Ascending aorta (tissue), 2 donors: Measurements from ENCODE around the gene MARK1. TPM values are rescaled to one million over a fixed set of nuclear protein-coding genes. Genes with fewer than 3 reads are reported as not detected.

ENCODE experiments used
- DNase-seq, 2 donors: peaks; one replicate each; pipeline ENCODE4 v3.0.0-alpha.2; 2019; ENCODE audit warnings: low spot score in 2 of 2
- H3K27ac ChIP-seq, 2 donors: fragments of 200-600 bp; sonication (generic); one replicate each; pipeline ENCODE4 v1.5.1; 2016 to 2017; ENCODE audit warnings: mild to moderate bottlenecking in 1 of 2
- H3K27me3 ChIP-seq: fragments of 200-600 bp; sonication (generic); one replicate; pipeline ENCODE4 v1.5.1; 2017
- H3K36me3 ChIP-seq, 2 donors: fragments of 200-600 bp; sonication (generic); one replicate each; pipeline ENCODE4 v1.5.1; 2016
- H3K4me1 ChIP-seq, 2 donors: fragments of 200-600 bp; sonication (generic); one replicate each; pipeline ENCODE4 v1.5.1; 2016 to 2017; ENCODE audit warnings: mild to moderate bottlenecking in 1 of 2
- H3K4me3 ChIP-seq, 2 donors: fragments of 200-600 bp; sonication (generic); one replicate each; pipeline ENCODE4 v1.5.1; 2016 to 2017; ENCODE audit warnings: mild to moderate bottlenecking in 1 of 2
- H3K9me3 ChIP-seq, 2 donors: fragments of 200-600 bp; sonication (generic); one replicate each; pipeline ENCODE4 v1.5.1; 2016
- intact Hi-C: fragments of 100-400 bp; cut with DNase I; formaldehyde crosslinking; loops from one replicate; pipeline ENCODE4 v1.15.1; 2023
- total RNA-seq: library from RNA; depleted of rRNA; stranded (reverse); fragments of >200 nt; gene quantifications from one replicate; pipeline ENCODE4 v1.1.0, GENCODE V29; 2016
- TF ChIP-seq, protein P1 (sequence below), 3 experiments: fragments of 200-600 bp in 2 of 3; fragments of 450-650 bp in 1 of 3; sonication (generic) in 2 of 3; IDR thresholded peaks; one replicate each; pipeline ENCODE4 v1.5.1; 2016 to 2019; ENCODE audit warnings: antibody characterized with exemption in 3 of 3, mild to moderate bottlenecking in 1 of 3, moderate library complexity in 1 of 3

MARK1 gene
- total RNA-seq, 1 donor from 2014 or later = 11.6 TPM

DNA sequence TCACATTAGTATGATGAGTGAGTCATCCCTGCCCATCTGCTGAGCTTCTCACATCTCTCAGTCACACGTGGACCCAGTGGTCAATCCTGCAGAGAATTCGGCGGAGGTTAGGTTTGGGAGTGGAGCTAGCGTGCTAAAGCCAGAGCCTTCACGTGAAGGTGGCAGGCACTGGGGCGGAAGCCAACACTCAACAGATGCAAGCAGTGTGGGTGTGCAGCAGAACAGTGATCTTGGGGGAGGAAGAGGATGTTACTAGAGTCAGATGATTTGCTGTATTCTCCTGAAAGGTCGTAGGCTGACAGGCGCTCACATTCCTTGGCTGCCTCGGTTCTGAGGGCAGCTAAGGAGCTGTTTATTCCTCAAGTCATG is 168.9 kb downstream of the MARK1 start:
- intact Hi-C loops = no loop called here

DNA sequence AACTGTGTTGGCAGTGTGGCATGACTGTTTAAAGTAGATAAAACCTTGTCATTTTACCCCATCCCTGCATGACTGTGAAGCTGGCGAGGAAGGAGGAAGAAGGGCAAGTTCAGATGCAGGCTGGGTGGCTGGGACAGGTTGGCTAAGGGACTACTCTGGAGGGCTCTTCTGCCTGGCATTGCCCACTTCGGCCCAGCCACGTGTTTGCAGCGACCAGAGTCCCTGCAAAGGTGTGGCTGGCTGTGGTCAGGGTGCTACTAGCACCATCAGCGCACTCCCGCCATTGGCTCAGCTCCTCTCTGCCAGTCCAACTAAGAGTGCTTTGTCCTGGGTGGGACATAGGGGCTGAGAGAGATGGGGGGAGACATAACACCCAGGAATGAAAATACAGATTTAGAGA is 169.4 kb downstream of the MARK1 start:
- no peak for DNase-seq
- intact Hi-C loops = no loop called here

More for the DNA sequence above, 168.9 kb downstream of the MARK1 start:
- TF ChIP-seq, protein P1, sequence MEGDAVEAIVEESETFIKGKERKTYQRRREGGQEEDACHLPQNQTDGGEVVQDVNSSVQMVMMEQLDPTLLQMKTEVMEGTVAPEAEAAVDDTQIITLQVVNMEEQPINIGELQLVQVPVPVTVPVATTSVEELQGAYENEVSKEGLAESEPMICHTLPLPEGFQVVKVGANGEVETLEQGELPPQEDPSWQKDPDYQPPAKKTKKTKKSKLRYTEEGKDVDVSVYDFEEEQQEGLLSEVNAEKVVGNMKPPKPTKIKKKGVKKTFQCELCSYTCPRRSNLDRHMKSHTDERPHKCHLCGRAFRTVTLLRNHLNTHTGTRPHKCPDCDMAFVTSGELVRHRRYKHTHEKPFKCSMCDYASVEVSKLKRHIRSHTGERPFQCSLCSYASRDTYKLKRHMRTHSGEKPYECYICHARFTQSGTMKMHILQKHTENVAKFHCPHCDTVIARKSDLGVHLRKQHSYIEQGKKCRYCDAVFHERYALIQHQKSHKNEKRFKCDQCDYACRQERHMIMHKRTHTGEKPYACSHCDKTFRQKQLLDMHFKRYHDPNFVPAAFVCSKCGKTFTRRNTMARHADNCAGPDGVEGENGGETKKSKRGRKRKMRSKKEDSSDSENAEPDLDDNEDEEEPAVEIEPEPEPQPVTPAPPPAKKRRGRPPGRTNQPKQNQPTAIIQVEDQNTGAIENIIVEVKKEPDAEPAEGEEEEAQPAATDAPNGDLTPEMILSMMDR (IDR thresholded peaks at IDR 0.05) = no peak
- Histone ChIP-seq H3K9me3 (no peaks in the 10 kb centered on the region), H3K4me3 (no peak overlapping the region), H3K27ac (no peak overlapping the region), H3K36me3 (peaks cover 0 to 4% of the 10 kb centered on the region in 2 donors), H3K4me1 (no peaks in the 10 kb centered on the region), H3K27me3 (no peaks in the 10 kb centered on the region)
- DNase-seq = peak in 1 of 2 donors; percentile 15

DNA sequence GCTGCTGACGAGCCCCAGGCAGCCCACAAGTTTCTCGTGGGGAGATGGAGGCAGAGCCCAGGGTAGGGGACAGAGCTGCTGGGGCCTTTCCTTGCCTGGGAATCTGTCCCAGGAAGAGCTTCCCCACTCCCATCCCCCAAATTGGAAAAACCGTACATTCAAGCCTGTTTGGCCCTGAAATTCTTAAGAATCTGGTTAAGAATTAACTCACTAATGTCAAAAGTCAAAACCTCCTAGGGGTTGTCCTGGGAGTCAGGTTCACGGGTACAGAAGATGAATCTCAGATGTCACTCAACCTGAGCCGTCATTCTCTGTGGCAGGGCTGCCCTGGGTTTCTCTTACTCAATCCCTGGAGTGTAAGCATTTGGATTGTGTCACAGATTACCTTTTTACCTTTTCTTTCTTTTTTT is 170.7 kb downstream of the MARK1 start:
- Histone ChIP-seq H3K9me3 (no peaks in the 10 kb centered on the region), H3K27me3 (no peaks in the 10 kb centered on the region), H3K27ac (no peak overlapping the region), H3K4me1 (no peaks in the 10 kb centered on the region), H3K4me3 (no peak overlapping the region), H3K36me3 (peaks cover 0 to 4% of the 10 kb centered on the region in 2 donors)
- DNase-seq = no peak
- intact Hi-C loops = no loop called here
- TF ChIP-seq, protein P1 (IDR thresholded peaks at IDR 0.05) = no peak

More for the DNA sequence above, 169.4 kb downstream of the MARK1 start:
- TF ChIP-seq, protein P1 (IDR thresholded peaks at IDR 0.05) = no peak
- no peak overlapping the region for H3K27ac ChIP-seq
- H3K4me1 ChIP-seq = no peaks in the 10 kb centered on the region
- no peaks in the 10 kb centered on the region for H3K9me3 ChIP-seq
- no peaks in the 10 kb centered on the region for H3K27me3 ChIP-seq
- H3K36me3 ChIP-seq = peaks cover 0 to 4% of the 10 kb centered on the region in 2 donors
- H3K4me3 ChIP-seq = no peak overlapping the region

DNA sequence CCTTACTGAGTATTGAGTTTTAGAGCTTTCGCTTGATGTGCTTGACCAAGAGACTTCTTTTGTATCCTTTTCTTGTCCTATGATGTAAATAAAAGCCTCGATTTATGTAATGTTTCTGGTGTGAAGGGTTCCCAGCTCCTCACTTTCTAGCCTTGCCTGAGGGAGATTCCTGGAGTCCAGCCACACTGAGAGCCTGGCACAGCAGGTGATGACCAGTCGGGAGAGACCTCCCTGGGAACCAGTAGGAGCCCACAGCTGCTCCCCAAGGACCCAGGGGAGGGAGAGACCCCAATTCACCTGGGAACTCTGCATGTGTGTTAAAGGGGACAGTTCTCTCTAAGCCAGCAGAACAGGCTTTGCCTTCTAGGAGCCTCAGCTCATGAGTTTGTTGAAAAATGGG is 171.1 kb downstream of the MARK1 start:
- Histone ChIP-seq H3K9me3 (no peaks in the 10 kb centered on the region), H3K4me1 (no peaks in the 10 kb centered on the region), H3K27ac (no peak overlapping the region), H3K27me3 (no peaks in the 10 kb centered on the region), H3K36me3 (peaks cover 0 to 4% of the 10 kb centered on the region in 2 donors), H3K4me3 (no peak overlapping the region)
- no peak for DNase-seq
- intact Hi-C loops = no loop called here
- TF ChIP-seq, protein P1 (IDR thresholded peaks at IDR 0.05) = no peak

DNA sequence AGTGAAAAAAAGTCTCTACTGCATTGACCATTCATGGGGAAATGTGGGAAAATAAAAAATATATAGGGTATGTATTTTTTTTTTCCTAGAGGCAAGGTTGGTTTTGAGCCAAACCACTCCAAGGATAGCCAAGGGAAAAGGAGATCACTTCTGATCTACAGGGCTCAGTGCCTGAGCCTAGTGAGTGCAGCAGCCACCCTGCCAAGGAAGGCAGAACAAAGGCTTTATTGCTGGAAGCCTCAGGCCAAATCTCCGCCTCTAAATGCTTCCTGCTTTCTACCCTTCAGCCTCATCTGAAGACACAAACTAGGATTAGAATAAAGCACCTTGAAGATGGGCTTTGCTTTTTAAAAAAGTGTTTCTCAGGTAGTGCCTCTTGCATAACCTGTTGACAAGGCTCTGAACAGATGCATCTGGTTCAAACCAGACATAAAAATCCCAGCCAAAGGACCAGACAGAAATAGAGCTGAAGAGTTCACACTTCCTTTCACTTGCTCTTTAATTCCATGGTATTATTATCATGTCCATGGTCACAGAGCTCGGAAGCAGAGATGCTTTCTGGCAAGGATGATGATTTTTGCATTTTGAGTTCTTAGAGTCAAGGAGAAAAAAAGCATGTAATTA is 172.7 kb downstream of the MARK1 start:
- DNase-seq = no peak
- H3K36me3 ChIP-seq = peaks cover 0 to 4% of the 10 kb centered on the region in 2 donors
- H3K9me3 ChIP-seq = no peaks in the 10 kb centered on the region
- TF ChIP-seq, protein P1 (IDR thresholded peaks at IDR 0.05) = no peak
- H3K4me3 ChIP-seq = no peak overlapping the region
- H3K27ac ChIP-seq = no peak overlapping the region
- no peaks in the 10 kb centered on the region for H3K4me1 ChIP-seq
- H3K27me3 ChIP-seq = no peaks in the 10 kb centered on the region
- intact Hi-C loops = no loop called here

DNA sequence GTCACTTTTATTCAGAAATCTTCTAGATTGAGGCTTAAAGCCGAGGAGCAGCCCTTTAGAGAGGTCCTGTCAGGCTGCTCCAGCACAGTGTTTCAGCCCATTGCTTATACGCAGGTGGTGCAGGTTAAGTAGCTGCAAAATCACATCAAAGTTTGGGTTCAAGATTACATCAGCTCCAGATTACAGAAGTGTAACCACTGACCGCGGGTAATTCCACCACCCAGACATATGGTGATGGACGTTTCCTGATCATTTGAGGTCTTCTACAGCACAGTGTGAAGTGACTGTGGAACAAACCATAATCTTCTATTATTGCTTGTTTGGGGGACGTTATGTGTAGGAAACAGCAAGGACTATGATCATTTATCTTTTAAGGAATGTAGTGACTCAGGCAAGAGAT is 174.0 kb downstream of the MARK1 start:
- no peaks in the 10 kb centered on the region for H3K27me3 ChIP-seq
- H3K27ac ChIP-seq = no peak overlapping the region
- H3K4me1 ChIP-seq = no peaks in the 10 kb centered on the region
- TF ChIP-seq, protein P1 (IDR thresholded peaks at IDR 0.05) = no peak
- no peak for DNase-seq
- H3K9me3 ChIP-seq = no peaks in the 10 kb centered on the region
- H3K4me3 ChIP-seq = no peak overlapping the region
- intact Hi-C loops = no loop called here
- H3K36me3 ChIP-seq = peaks cover 0 to 2% of the 10 kb centered on the region in 2 donors
